Astrocyte (in vitro differentiated cells and primary cell): Measurements from ENCODE around the gene CHFR.

Experiments
- EZH2 ChIP-seq: IDR thresholded peaks from 2 replicates; pipeline ENCODE4 v1.6.1; 2012; ENCODE audit warnings: mild to moderate bottlenecking, low read length, inconsistent platforms; ENCODE audit not compliant: insufficient read depth
- TF ChIP-seq, protein P1 (sequence below): IDR thresholded peaks from 2 replicates; pipeline ENCODE4 v1.5.1; 2011; ENCODE audit warnings: low read depth, mild to moderate bottlenecking, inconsistent platforms, low read length, moderate library complexity; ENCODE audit not compliant: insufficient read depth

- TF ChIP-seq, protein P1, sequence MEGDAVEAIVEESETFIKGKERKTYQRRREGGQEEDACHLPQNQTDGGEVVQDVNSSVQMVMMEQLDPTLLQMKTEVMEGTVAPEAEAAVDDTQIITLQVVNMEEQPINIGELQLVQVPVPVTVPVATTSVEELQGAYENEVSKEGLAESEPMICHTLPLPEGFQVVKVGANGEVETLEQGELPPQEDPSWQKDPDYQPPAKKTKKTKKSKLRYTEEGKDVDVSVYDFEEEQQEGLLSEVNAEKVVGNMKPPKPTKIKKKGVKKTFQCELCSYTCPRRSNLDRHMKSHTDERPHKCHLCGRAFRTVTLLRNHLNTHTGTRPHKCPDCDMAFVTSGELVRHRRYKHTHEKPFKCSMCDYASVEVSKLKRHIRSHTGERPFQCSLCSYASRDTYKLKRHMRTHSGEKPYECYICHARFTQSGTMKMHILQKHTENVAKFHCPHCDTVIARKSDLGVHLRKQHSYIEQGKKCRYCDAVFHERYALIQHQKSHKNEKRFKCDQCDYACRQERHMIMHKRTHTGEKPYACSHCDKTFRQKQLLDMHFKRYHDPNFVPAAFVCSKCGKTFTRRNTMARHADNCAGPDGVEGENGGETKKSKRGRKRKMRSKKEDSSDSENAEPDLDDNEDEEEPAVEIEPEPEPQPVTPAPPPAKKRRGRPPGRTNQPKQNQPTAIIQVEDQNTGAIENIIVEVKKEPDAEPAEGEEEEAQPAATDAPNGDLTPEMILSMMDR = no peak
- no peak for TF ChIP-seq EZH2
These were observed 85.7 kb downstream of the CHFR start for GRCh38 chr12:132801741-132802140.
